Activated CD4-positive, alpha-beta T cell treated with anti-CD3 and anti-CD28 coated beads for 36 hours (primary cell): ENCODE results near the gene KAT6B. TPM values are rescaled to one million over a fixed set of nuclear protein-coding genes. Genes with fewer than 3 reads are reported as not detected.
"Not testable (repeated sequence)": the region's sequence is repeated elsewhere in the genome, so short reads cannot be mapped to it uniquely, and the experiment has no call there.

Experiments
- ATAC-seq: fragments of 200-7000 bp; cut with Tn5 transposase; one replicate; pipeline ENCODE4 v1.10.0; 2021; ENCODE audit warnings: mild to moderate bottlenecking, moderate library complexity
- CTCF ChIA-PET: fragments of 350-600 bp; sonication (Branson Sonifier 250); formaldehyde crosslinking; loops from one replicate; lab custom pipeline; 2021; ENCODE audit warnings: antibody characterized with exemption; lab: Charles Lee
- POLR2A ChIA-PET: fragments of 350-600 bp; sonication (Branson Sonifier 250); formaldehyde crosslinking; loops from one replicate; lab custom pipeline; 2021; ENCODE audit warnings: antibody characterized with exemption, inconsistent platforms; lab: Charles Lee
- DNase-seq: peaks from one replicate; pipeline ENCODE4 v3.0.0-alpha.2; 2020
- H3K27ac Mint-ChIP-seq: one replicate; pipeline ENCODE4 v1.8.0; 2021; ENCODE audit warnings: mixed read lengths
- H3K27me3 Mint-ChIP-seq: one replicate; pipeline ENCODE4 v1.8.0; 2021; ENCODE audit warnings: mixed read lengths
- H3K36me3 Mint-ChIP-seq: one replicate; pipeline ENCODE4 v1.8.0; 2021; ENCODE audit warnings: low read depth, mixed read lengths
- H3K4me1 Mint-ChIP-seq: one replicate; pipeline ENCODE4 v1.8.0; 2021; ENCODE audit warnings: mixed read lengths
- H3K4me3 Mint-ChIP-seq: one replicate; pipeline ENCODE4 v1.8.0; 2021; ENCODE audit warnings: mild to moderate bottlenecking, moderate library complexity, mixed read lengths
- H3K9me3 Mint-ChIP-seq: one replicate; pipeline ENCODE4 v1.8.0; 2021; ENCODE audit warnings: low read depth, mixed read lengths
- intact Hi-C, 2 experiments: fragments of 100-400 bp; cut with DNase I in 1 of 2; cut with micrococcal nuclease in 1 of 2; formaldehyde crosslinking; loops; one replicate each; pipeline versions ENCODE4 v1.14.2 to v1.15.1; 2022 to 2024; cut with DNase I, micrococcal nuclease
- total RNA-seq, 2 experiments: library from RNA; stranded (reverse); gene quantifications; one replicate each; pipeline ENCODE4 v1.2.3, GENCODE V29; 2021

The KAT6B gene
- total RNA-seq, 2 experiments from 2014 or later, result 20.0 to 20.9 TPM

- intact Hi-C loops, result no loop called here
- CTCF ChIA-PET, result interaction anchor here (0.6 to 1.2 kb wide), 4 partner anchors 8 to 807 kb away, joined by 3 to 5 read pairs (median 3); no protein-coding TSS in a partner anchor
- POLR2A ChIA-PET, result no interaction called here
- Mint-ChIP-seq H3K4me1 (peaks cover 11% of the 10 kb centered on the region), H3K36me3 (no peaks in the 10 kb centered on the region), H3K27ac (no peak overlapping the region), H3K9me3 (no peaks in the 10 kb centered on the region), H3K27me3 (no peaks in the 10 kb centered on the region), H3K4me3 (no peak overlapping the region)
- ATAC-seq (no peak), DNase-seq (no peak)
Observed at GRCh38 chr10:75051308-75051707, 224.9 kb downstream of the KAT6B start.

DNA sequence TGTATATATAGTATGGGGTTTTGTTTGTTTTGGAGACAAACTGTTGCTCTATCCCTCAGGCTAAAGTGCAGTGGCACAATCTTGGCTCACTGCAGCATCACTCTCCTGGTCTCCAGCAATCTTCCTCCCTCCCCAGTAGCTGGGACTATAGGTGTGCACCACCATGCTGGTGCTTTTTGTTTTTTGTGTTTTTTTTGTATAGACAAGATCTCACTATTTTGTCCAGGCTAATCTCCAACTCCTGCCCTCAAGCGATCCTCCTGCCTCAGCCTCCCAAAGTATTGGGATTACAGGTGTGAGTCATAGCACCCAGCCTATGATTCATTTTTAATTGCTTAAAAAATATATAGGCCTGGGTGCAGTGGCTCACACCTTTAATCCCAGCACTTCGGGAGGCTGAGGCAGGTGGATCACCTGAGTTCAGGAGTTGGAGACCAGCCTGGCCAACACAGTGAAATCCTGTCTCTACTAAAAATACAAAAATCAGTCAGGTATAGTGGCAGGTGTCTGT is 229.6 kb downstream of the KAT6B start:
- intact Hi-C loops, POLR2A ChIA-PET, H3K4me3 Mint-ChIP-seq, ATAC-seq, H3K27ac Mint-ChIP-seq, DNase-seq, H3K9me3 Mint-ChIP-seq, H3K36me3 Mint-ChIP-seq, H3K27me3 Mint-ChIP-seq, CTCF ChIA-PET, H3K4me1 Mint-ChIP-seq: not testable (repeated sequence)

GRCh38 chr10:75057680-75058079 is 231.3 kb downstream of the KAT6B start:
- Mint-ChIP-seq H3K4me1 (no peaks in the 10 kb centered on the region), H3K9me3 (no peaks in the 10 kb centered on the region), H3K36me3 (no peaks in the 10 kb centered on the region), H3K4me3 (no peak overlapping the region), H3K27ac (no peak overlapping the region), H3K27me3 (no peaks in the 10 kb centered on the region)
- no peak for ATAC-seq
- DNase-seq, result no peak
- intact Hi-C loops, result no loop called here
- ChIA-PET CTCF (interaction anchor here (0.7 kb wide), 1 partner anchor 235 kb away, joined by 3 read pairs; no protein-coding TSS in a partner anchor), POLR2A (no interaction called here)

GRCh38 chr10:75058161-75058560 is 231.8 kb downstream of the KAT6B start:
- Mint-ChIP-seq H3K4me3 (no peak overlapping the region), H3K36me3 (no peaks in the 10 kb centered on the region), H3K27me3 (no peaks in the 10 kb centered on the region), H3K4me1 (no peaks in the 10 kb centered on the region), H3K9me3 (no peaks in the 10 kb centered on the region), H3K27ac (no peak overlapping the region)
- DNase-seq (no peak), ATAC-seq (no peak)
- intact Hi-C loops, result no loop called here
- POLR2A ChIA-PET, result no interaction called here
- CTCF ChIA-PET, result interaction anchor here (0.7 to 0.8 kb wide), 2 partner anchors 236 to 257 kb away, joined by 3 read pairs; no protein-coding TSS in a partner anchor

DNA sequence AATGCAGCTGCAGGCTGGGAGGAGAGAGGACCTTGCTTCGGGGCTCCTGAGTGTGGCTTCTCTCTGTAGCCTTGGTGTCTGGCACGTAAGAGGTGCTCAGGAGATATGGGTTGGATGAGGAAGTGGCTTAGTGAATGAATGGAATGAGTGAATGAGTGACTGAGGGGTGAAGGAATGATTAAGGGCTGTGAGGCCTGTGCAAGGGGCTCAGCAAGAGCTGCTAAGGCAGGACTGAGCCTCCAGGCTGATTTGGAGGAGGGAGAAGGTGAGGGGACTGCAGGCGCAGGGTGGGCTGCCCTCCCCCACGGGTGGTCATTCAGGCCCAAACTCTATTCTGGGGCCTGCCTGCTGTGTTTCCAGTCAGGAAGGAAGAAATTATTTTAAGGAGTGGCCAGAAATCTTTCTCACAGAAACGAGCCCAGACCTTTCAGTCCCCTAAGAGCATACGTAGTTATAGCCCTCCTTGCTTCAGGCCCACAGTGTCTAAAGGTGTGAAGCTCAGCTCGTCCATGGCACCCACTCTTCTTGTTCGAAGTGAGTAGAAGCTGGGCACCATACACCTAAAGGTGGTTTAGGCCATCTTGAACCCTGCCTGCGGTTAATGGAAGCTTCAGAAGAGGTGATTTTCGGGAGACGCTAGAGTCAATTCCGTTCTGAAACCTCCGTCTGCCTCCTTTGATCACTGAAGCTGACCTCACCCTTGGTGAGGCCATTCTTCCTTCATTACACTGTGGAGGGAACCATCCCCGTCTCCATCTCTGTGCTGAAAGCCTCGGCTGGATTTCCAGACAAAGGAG is 235.5 kb downstream of the KAT6B start:
- no peaks in the 10 kb centered on the region for H3K36me3 Mint-ChIP-seq
- H3K4me3 Mint-ChIP-seq, result no peak overlapping the region
- DNase-seq, result no peak
- no peaks in the 10 kb centered on the region for H3K4me1 Mint-ChIP-seq
- intact Hi-C loops, result no loop called here
- no peaks in the 10 kb centered on the region for H3K9me3 Mint-ChIP-seq
- ChIA-PET CTCF (interaction anchor here (0.6 to 1.4 kb wide), 5 partner anchors 12 to 473 kb away, joined by 3 to 4 read pairs (median 3); a partner anchor contains a TSS), POLR2A (no interaction called here)
- H3K27me3 Mint-ChIP-seq, result no peaks in the 10 kb centered on the region
- peak overlapping the region; percentile 16 for H3K27ac Mint-ChIP-seq
- no peak for ATAC-seq

GRCh38 chr10:75062506-75063299 is 236.3 kb downstream of the KAT6B start:
- intact Hi-C loops, result no loop called here
- no peaks in the 10 kb centered on the region for H3K9me3 Mint-ChIP-seq
- H3K36me3 Mint-ChIP-seq, result no peaks in the 10 kb centered on the region
- H3K4me1 Mint-ChIP-seq, result no peaks in the 10 kb centered on the region
- ChIA-PET POLR2A (no interaction called here), CTCF (interaction anchor here (0.7 to 1.4 kb wide), 3 partner anchors 13 to 819 kb away, joined by 3 to 4 read pairs (median 4); a partner anchor contains a TSS)
- H3K27ac Mint-ChIP-seq, result no peak overlapping the region
- H3K4me3 Mint-ChIP-seq, result no peak overlapping the region
- no peak for ATAC-seq
- DNase-seq, result no peak
- no peaks in the 10 kb centered on the region for H3K27me3 Mint-ChIP-seq

GRCh38 chr10:75063461-75064230 is 237.2 kb downstream of the KAT6B start:
- no peaks in the 10 kb centered on the region for H3K4me1 Mint-ChIP-seq
- no peak overlapping the region for H3K27ac Mint-ChIP-seq
- H3K9me3 Mint-ChIP-seq, result no peaks in the 10 kb centered on the region
- H3K27me3 Mint-ChIP-seq, result no peaks in the 10 kb centered on the region
- intact Hi-C loops, result no loop called here
- DNase-seq (no peak), ATAC-seq (no peak)
- H3K4me3 Mint-ChIP-seq, result no peak overlapping the region
- CTCF ChIA-PET, result interaction anchor here (1.0 kb wide), 1 partner anchor 820 kb away, joined by 4 read pairs; no protein-coding TSS in a partner anchor
- H3K36me3 Mint-ChIP-seq, result no peaks in the 10 kb centered on the region
- POLR2A ChIA-PET, result no interaction called here

- CTCF ChIA-PET, result no interaction called here
- H3K27me3 Mint-ChIP-seq, result no peaks in the 10 kb centered on the region
- H3K9me3 Mint-ChIP-seq, result no peaks in the 10 kb centered on the region
- ATAC-seq (no peak), DNase-seq (no peak)
- intact Hi-C loops, result no loop called here
- no peak overlapping the region for H3K27ac Mint-ChIP-seq
- H3K4me1 Mint-ChIP-seq, result no peaks in the 10 kb centered on the region
- H3K4me3 Mint-ChIP-seq, result no peak overlapping the region
- POLR2A ChIA-PET, result no interaction called here
- no peaks in the 10 kb centered on the region for H3K36me3 Mint-ChIP-seq
Observed at GRCh38 chr10:75065076-75065475, 238.7 kb downstream of the KAT6B start.

- no peaks in the 10 kb centered on the region for H3K36me3 Mint-ChIP-seq
- H3K27ac Mint-ChIP-seq, result no peak overlapping the region
- H3K9me3 Mint-ChIP-seq, result no peaks in the 10 kb centered on the region
- H3K27me3 Mint-ChIP-seq, result no peaks in the 10 kb centered on the region
- ChIA-PET CTCF (no interaction called here), POLR2A (no interaction called here)
- intact Hi-C loops, result no loop called here
- DNase-seq (no peak), ATAC-seq (no peak)
- H3K4me3 Mint-ChIP-seq, result no peak overlapping the region
- H3K4me1 Mint-ChIP-seq, result peaks cover 4% of the 10 kb centered on the region
Observed at GRCh38 chr10:75066271-75066670, 239.9 kb downstream of the KAT6B start.

GRCh38 chr10:75067272-75067671 is 240.9 kb downstream of the KAT6B start:
- peaks cover 4% of the 10 kb centered on the region for H3K4me1 Mint-ChIP-seq
- intact Hi-C loops, result no loop called here
- POLR2A ChIA-PET, result no interaction called here
- H3K27me3 Mint-ChIP-seq, result no peaks in the 10 kb centered on the region
- H3K9me3 Mint-ChIP-seq, result no peaks in the 10 kb centered on the region
- no peaks in the 10 kb centered on the region for H3K36me3 Mint-ChIP-seq
- no peak overlapping the region for H3K27ac Mint-ChIP-seq
- H3K4me3 Mint-ChIP-seq, result no peak overlapping the region
- CTCF ChIA-PET, result interaction anchor here (0.6 kb wide), 1 partner anchor 48 kb away, joined by 3 read pairs; no protein-coding TSS in a partner anchor
- no peak for ATAC-seq
- no peak for DNase-seq

- CTCF ChIA-PET, result no interaction called here
- no peaks in the 10 kb centered on the region for H3K36me3 Mint-ChIP-seq
- POLR2A ChIA-PET, result no interaction called here
- intact Hi-C loops, result no loop called here
- no peak for ATAC-seq
- H3K4me3 Mint-ChIP-seq, result no peak overlapping the region
- H3K27me3 Mint-ChIP-seq, result no peaks in the 10 kb centered on the region
- H3K4me1 Mint-ChIP-seq, result peaks cover 4% of the 10 kb centered on the region
- no peak overlapping the region for H3K27ac Mint-ChIP-seq
- no peak for DNase-seq
- no peaks in the 10 kb centered on the region for H3K9me3 Mint-ChIP-seq
Observed at GRCh38 chr10:75068523-75068922, 242.1 kb downstream of the KAT6B start.
